NCI-H446 treated with DMSO at 0.1 percent for 48 hours (cell line): Measurements from ENCODE around the gene ADCY3.

Experiments used
- DNase-seq: peaks from one replicate; lab custom pipeline; 2025; lab: John Stamatoyannopoulos, UW

Gene ADCY3

GRCh38 chr2:24925815-24926214 lies 5.8 kb upstream of the ADCY3 start:
- no peak for DNase-seq

- DNase-seq = no peak
Measured at GRCh38 chr2:24924732-24925131, 4.7 kb upstream of the ADCY3 start.

- no peak for DNase-seq
Measured at GRCh38 chr2:24924266-24924665, 4.2 kb upstream of the ADCY3 start.

- DNase-seq = no peak
Measured at GRCh38 chr2:24923106-24923505, 3.1 kb upstream of the ADCY3 start.

DNA sequence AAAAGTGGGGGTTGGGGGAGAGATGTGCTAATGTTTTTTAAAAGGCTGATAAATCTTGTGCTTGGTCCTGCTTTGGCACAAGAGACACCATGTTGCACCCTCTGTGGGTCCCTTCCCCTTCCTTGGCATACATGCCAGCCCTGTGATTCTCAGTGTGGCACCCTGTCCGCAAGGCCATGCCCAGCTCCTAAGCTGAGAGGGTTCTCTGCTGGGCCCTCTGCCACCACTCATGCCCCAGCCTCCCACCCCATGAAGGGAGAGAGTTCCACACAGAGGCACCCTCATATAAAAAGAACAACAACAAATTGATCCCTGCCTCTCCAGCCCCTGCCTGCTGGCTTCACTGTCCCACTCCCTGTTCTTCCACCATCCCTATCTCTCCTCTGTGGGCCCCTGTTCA lies 2.5 kb upstream of the ADCY3 start:
- DNase-seq = no peak

GRCh38 chr2:24920809-24921441 lies 888 bp upstream of the ADCY3 start:
- no peak for DNase-seq

- no peak for DNase-seq
Measured at GRCh38 chr2:24919506-24920097, 435 bp downstream of the ADCY3 start.

DNA sequence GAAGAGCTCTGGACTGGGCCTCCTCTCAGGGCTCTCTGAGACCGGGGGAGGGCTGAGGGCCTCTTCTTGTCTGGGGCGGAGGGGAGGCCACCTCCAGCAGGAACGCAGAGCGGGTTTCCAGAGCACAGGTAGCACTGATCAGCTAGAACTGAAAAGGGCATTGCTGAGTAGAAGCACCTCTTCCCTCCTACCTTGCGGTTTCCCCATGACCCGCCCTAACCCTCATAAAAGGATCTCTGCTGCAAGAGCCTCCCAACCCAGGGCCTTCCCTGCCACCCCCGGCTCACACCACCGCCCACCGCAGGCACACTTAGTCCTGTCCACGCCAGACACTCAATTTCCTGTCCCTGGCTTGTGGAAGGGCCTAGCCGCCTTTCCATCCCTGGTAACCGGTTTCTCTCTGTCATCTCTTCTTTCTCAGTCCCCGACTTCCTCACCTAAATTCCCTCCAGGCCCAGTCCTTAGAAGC lies 966 bp downstream of the ADCY3 start:
- DNase-seq = no peak

DNA sequence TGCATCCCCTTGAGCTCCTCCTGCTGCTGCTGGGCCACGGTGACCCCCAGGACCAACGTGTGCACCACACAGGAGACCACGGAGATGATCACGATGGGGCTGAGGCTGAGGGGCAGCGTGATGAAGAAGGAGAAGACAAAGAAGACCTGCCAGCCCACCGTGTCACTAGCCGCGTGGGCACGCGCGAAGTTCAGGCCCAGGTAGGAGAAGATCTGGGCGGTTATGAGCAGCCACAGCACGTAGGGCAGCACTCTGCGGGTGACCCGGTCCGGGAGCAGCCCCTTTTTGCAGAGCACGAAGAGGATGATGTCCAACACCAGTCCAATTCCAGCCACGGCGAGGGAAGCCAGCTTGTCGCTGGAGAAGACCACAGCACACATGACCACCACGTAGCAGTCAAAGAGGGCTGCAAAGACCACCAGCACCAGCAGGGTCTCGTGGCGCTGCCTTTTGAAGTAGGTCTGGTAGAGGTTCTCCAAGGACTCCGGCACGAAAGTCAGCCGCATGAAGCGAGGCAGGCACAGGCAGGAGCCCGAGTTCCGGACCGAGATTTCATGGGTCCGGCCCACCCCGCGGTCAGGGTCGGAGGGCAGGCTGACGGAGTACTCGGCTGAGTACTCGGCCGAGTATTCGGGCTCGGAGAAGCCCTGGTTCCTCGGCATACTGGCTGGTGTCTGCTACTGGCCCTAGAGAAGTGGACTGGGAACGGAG lies 1.6 kb downstream of the ADCY3 start:
- DNase-seq = no peak

DNA sequence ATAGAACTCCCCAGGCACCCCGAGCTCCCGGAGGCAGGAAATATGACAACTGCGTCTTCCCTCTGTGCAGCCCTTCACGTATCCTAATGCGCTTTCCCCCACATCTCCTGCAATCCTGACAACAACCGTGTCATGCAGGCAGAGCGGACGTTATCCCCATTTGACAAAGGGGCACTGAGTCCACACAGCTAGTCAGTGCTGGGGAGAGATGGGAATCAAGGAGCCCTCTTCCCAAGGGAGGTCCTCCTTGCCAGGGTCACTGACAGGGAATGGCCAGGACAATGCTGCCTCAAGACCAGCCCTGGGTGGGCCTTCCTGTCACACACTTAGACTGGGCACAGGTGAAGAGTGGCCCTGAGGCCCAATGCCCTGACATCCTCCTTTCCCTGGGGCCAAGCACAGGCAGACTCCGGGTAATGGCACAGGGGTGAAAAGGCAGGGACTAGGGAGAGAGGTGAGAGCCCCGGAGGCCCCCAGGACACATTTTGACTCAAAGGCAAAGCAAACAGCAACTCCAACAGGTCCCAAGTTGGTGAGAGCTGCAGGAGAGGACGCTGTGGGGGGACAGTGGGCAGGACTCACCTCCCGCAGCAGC lies 2.2 kb downstream of the ADCY3 start:
- no peak for DNase-seq

DNA sequence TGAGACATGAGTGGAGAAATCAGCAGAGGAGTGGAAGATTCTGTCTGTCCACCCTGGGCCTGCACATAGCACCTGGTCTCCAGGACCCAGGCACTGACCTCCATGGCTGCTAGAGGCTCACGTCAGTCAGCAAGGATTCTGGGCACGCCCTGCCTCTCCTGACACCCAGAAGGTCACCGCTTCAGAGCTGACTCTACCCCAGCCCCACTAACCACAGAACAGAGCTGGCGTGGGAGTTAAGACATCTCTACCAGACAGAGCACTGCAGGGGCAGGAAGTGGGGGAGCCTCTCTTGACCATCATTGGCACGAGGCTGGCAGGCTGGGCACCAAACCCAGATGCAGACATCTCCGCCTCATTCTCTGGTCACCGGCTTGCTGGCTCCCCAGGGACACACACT lies 3.0 kb downstream of the ADCY3 start:
- DNase-seq = no peak

DNA sequence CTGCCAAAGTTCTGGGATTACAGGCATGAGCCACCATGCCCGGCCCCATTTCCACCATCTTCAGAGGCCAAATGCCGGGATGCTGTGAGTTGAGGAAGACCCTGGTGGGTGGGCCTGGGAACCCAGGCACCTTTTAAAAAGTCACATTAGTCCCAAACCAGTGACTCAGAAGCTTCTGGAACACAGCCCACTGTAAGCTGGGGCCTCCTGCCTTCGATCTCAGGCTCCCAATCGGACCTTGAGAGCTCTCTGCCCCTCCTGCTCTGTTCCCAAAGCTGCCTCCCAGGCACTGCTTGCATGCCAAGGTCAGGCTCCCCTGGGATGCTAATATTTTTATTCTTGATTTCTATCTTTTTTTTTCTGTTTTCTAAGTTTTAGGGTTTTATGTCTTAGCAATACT lies 4.2 kb downstream of the ADCY3 start:
- DNase-seq = no peak

- DNase-seq = no peak
Measured at GRCh38 chr2:24915175-24915574, 4.9 kb downstream of the ADCY3 start.

DNA sequence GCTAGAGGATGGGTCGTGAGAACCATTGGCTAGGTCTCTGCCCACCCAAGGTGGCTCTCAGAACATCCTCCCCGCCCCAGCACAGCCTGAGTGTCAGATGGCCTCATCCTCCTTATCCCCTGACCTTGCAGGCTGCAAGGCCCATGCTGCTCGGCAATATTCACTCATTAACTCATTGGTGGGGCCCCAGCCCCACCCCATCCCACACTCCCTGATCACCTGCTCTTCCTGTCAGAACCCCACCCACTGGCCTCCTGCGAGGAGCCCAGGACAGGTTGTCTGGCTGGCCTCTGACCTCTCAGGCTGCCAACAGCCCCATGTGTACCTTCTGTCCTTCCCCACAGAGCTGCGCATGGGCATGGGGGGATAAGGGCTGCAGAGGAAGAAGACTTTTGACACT lies 5.3 kb downstream of the ADCY3 start:
- no peak for DNase-seq

- DNase-seq = no peak
Measured at GRCh38 chr2:24913911-24914310, 6.1 kb downstream of the ADCY3 start.

DNA sequence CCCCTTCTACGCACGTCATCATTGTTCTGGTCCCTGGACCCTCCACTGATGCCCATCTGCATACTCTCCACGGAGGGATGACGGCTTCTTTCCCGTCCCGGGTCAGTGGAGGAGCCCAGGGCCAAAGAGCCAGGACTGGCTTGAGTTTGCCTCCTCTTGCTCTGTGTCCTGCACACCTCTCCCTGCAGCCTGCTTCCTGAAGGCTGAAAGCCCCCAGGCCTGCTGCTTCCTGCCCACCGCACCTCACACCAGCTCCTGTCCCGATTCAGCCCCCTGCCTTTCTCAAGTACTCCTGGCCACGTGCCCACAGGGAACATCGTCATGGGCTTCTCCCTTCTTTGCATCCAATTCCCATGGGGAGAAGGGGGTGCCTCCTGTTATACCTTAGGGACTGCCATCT lies 7.1 kb downstream of the ADCY3 start:
- DNase-seq = no peak

DNA sequence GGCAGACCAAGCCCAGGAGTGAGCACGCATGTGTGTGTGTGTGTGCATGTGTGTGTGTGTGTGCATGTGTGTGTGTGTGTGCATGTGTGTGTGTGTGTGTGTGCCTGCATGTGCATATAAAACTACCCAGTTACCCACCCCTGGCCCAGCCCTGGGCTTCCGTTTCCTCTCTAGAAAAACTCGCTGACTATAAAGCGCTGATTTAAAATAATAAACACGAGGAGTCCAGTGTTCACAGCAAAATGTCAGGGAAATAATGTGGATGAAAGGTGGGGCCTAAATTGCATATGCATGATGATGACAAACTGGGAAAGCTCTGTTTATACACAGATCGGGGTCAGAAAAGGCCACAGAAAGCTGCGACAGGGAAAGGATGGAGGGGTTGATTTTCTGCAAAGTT lies 7.5 kb downstream of the ADCY3 start:
- no peak for DNase-seq

DNA sequence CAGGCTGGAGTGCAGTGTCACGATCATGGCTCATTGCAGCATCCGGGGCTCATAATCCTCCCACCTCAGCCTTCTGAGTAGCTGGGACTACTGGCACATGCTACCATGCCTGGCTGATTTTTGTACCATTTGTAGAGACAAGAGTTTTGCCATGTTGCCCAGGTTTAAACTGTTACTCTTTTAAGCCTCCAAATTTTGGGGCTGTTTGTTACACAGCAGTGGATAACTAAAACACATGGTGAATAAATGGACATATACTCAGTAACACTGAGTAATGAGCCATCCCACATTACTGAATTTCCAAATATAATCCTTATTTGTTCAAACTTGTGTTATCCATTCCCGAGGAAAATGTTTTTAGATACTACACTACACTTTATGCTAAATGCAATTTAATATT lies 9.8 kb downstream of the ADCY3 start:
- no peak for DNase-seq

DNA sequence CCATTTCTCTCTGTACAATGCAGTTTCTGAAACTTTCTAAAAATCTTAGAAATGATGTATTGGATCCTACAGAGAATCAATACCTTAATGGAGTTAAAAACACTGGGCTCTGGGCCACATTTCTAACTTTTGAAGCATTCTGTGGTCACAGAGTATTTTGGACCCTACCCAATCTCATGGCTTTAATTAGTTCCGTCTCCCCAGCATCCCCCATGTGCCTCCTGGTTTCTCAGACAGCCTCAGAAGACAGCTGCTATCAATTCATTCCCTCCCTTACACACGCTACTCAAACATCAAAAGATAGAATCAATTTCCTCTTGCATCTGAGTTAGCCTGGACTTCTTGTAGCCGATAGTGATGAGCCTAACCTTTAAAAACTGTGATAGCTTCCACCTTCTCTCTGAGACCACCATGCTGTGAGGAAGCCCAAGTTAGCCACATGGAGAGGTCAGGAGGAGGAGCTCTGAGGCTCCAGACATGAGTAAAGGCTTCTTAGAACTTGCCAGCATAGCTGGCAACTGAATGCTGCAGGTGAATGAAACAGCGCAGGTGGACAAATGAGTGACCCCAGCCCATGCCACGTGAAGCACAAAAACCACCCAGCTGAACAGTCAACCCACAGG lies 10.4 kb downstream of the ADCY3 start:
- no peak for DNase-seq

DNA sequence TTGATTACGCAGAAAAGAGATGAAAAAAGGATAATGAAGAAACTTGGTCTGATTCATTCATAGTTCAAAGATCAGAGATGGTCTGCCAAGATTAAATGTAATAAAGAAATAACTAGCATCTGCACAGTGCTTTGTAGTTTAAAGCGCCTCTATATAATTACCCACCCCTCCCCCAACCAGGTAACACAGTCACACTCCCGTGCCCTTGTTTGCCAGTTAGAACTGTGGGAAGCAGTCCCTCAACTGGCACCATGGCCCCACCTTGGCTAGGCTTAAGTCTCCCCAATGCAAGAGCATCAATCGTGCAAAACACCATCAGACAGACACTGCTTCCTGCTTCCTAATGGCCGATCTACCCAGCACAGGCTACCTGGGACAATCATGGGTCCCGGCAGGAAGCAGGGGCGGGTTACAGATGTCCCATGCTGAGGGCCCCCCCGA lies 11.6 kb downstream of the ADCY3 start:
- no peak for DNase-seq

- no peak for DNase-seq
Measured at GRCh38 chr2:24907116-24907515, 12.9 kb downstream of the ADCY3 start.

- no peak for DNase-seq
Measured at GRCh38 chr2:24906466-24906865, 13.6 kb downstream of the ADCY3 start.
